PFSK-1 (cell line): Measurements from ENCODE around the gene VAT1L.

Source experiments
- FOXP2 ChIP-seq: optimal IDR thresholded peaks from 2 replicates; pipeline ENCODE3; 2011; ENCODE audit warnings: borderline replicate concordance, control low read depth, inconsistent platforms; ENCODE audit not compliant: insufficient read depth; ENCODE audit errors: extremely low read length, extremely low read depth
- POLR2AphosphoS5 ChIP-seq: IDR thresholded peaks from 2 replicates; pipeline ENCODE4 v1.6.1; 2012; ENCODE audit warnings: low read depth, mild to moderate bottlenecking, control low read depth, low read length, moderate library complexity
- REST ChIP-seq, 2 experiments: IDR thresholded peaks; 2 replicates each; pipeline versions ENCODE4 v1.6.1 to v1.8.0; 2011 to 2012; ENCODE audit warnings: low read depth in 2 of 2, low read length in 2 of 2, control low read depth in 1 of 2, inconsistent platforms in 1 of 2, mild to moderate bottlenecking in 1 of 2, moderate library complexity in 1 of 2; ENCODE audit not compliant: insufficient read depth in 1 of 2
- SIN3A ChIP-seq: IDR thresholded peaks from 2 replicates; pipeline ENCODE4 v1.6.1; 2012; ENCODE audit warnings: mild to moderate bottlenecking, low read length, moderate library complexity, borderline replicate concordance; ENCODE audit not compliant: insufficient read depth
- TAF1 ChIP-seq: IDR thresholded peaks from 2 replicates; pipeline ENCODE4 v1.6.1; 2012; ENCODE audit warnings: low read length, control low read depth, borderline replicate concordance; ENCODE audit not compliant: insufficient read depth

VAT1L gene

GRCh38 chr16:77882358-77882757 lies 94.0 kb downstream of the VAT1L start:
- TF ChIP-seq TAF1 (no peak), REST (IDR thresholded peaks at IDR 0.05; ENCODE audit: insufficient read depth in 1 of 2, low read depth in 2 of 2, low read length in 2 of 2) (no peak), SIN3A (no peak), FOXP2 (no peak), POLR2AphosphoS5 (no peak)

GRCh38 chr16:77885571-77886295 lies 97.4 kb downstream of the VAT1L start:
- no peak for TF ChIP-seq POLR2AphosphoS5
- TF ChIP-seq REST (IDR thresholded peaks at IDR 0.05; ENCODE audit: insufficient read depth in 1 of 2, low read depth in 2 of 2, low read length in 2 of 2): no peak
- no peak for TF ChIP-seq FOXP2
- TF ChIP-seq SIN3A: no peak
- TF ChIP-seq TAF1: no peak

- TF ChIP-seq TAF1: no peak
- TF ChIP-seq FOXP2: no peak
- TF ChIP-seq REST (IDR thresholded peaks at IDR 0.05; ENCODE audit: insufficient read depth in 1 of 2, low read depth in 2 of 2, low read length in 2 of 2): no peak
- TF ChIP-seq POLR2AphosphoS5: no peak
- no peak for TF ChIP-seq SIN3A
Observed at GRCh38 chr16:77888871-77889270, 100.5 kb downstream of the VAT1L start.

GRCh38 chr16:77890075-77890474 lies 101.7 kb downstream of the VAT1L start:
- TF ChIP-seq REST (IDR thresholded peaks at IDR 0.05; ENCODE audit: insufficient read depth in 1 of 2, low read depth in 2 of 2, low read length in 2 of 2): no peak
- TF ChIP-seq TAF1: no peak

GRCh38 chr16:77894162-77894561 lies 105.8 kb downstream of the VAT1L start:
- no peak for TF ChIP-seq POLR2AphosphoS5
- TF ChIP-seq TAF1: no peak
